K562 (cell line): ENCODE results near the gene SELENOO. TPM values are rescaled to one million over a fixed set of nuclear protein-coding genes. Genes with fewer than 3 reads are reported as not detected.

Source experiments
- CHD7 ChIP-seq: fragments of 200-600 bp; sonication (generic); IDR thresholded peaks from one replicate; pipeline ENCODE4 v1.6.1; 2012; ENCODE audit warnings: mild to moderate bottlenecking, low read depth, low read length, inconsistent platforms
- E2F6 ChIP-seq, 2 experiments: IDR thresholded peaks; 2 replicates each; pipeline ENCODE4 v1.6.1; 2011; ENCODE audit warnings: borderline replicate concordance in 1 of 2, control low read depth in 1 of 2, low read depth in 1 of 2, low read length in 1 of 2, mild to moderate bottlenecking in 1 of 2, mixed read lengths in 1 of 2, moderate library complexity in 1 of 2; ENCODE audit not compliant: insufficient read depth in 1 of 2, insufficient read length in 1 of 2, poor library complexity in 1 of 2, severe bottlenecking in 1 of 2; ENCODE audit errors: extremely low read depth in 1 of 2
- ERF ChIP-seq: fragments of 450-650 bp; formaldehyde crosslinking; IDR thresholded peaks from 2 replicates; pipeline ENCODE4 v1.4.0; 2020; ENCODE audit warnings: mild to moderate bottlenecking, mixed read lengths
- NFE2L1 ChIP-seq: fragments of 450-650 bp; IDR thresholded peaks from 2 replicates; pipeline ENCODE4 v1.6.1; 2016; ENCODE audit warnings: missing genetic modification characterization, low read depth, mild to moderate bottlenecking, missing compliant biosample characterization, moderate library complexity, borderline replicate concordance
- NFXL1 ChIP-seq: fragments of 450-650 bp; formaldehyde crosslinking; IDR thresholded peaks from 2 replicates; pipeline ENCODE4 v1.4.0; 2021; ENCODE audit warnings: mild to moderate bottlenecking
- POLR2AphosphoS2 ChIP-seq: IDR thresholded peaks from 2 replicates; pipeline ENCODE4 v1.6.1; 2012; ENCODE audit warnings: low read length, improper control_type of control experiment
- SIN3A ChIP-seq, 2 experiments: fragments of 150-350 bp in 1 of 2; IDR thresholded peaks; 2 replicates each; pipeline ENCODE4 v1.6.1; 2011 to 2016; ENCODE audit warnings: borderline replicate concordance in 2 of 2, low read depth in 2 of 2, low read length in 2 of 2, mild to moderate bottlenecking in 2 of 2, moderate library complexity in 2 of 2; ENCODE audit not compliant: control insufficient read depth in 1 of 2
- STAG1 ChIP-seq: sonication (generic); formaldehyde crosslinking; IDR thresholded peaks from 2 replicates; pipeline ENCODE4 v1.5.0; 2020; ENCODE audit warnings: missing genetic modification reagents, borderline replicate concordance
- STAT5B ChIP-seq: fragments of 250-450 bp; sonication (Bioruptor Pico); IDR thresholded peaks from 2 replicates; pipeline ENCODE4 v1.8.0; 2021; ENCODE audit warnings: mild to moderate bottlenecking, inconsistent platforms
- ZBED1 ChIP-seq: IDR thresholded peaks from 2 replicates; pipeline ENCODE4 v1.6.1; 2014
- ZC3H11A ChIP-seq: IDR thresholded peaks from 2 replicates; pipeline ENCODE4 v1.6.1; 2012; ENCODE audit warnings: low read depth, low read length, improper control_type of control experiment
- ZNF57 ChIP-seq: fragments of 450-650 bp; formaldehyde crosslinking; IDR thresholded peaks from 2 replicates; pipeline ENCODE4 v1.4.0; 2020; ENCODE audit warnings: mild to moderate bottlenecking, moderate library complexity
- ZNF740 ChIP-seq, 3 experiments: fragments of 200-800 bp in 1 of 3; sonication (Bioruptor generic) in 1 of 3; sonication (generic) in 1 of 3; formaldehyde crosslinking in 1 of 3; IDR thresholded peaks; 2 replicates each; pipeline versions ENCODE4 v1.6.1 to v1.8.0; 2016 to 2022; ENCODE audit warnings: mild to moderate bottlenecking in 2 of 3, missing compliant biosample characterization in 2 of 3, missing genetic modification characterization in 2 of 3, missing genetic modification reagents in 1 of 3
- polyA plus RNA-seq, 8 experiments: library from polyadenylated mRNA; depleted of rRNA in 4 of 8; stranded (reverse) in 5 of 8; unstranded in 3 of 8; fragments of >200 nt; fragmentation: Nextera tagmentation in 2 of 8; fragmentation: Illumina TruSeq in 1 of 8; extraction: Ambion mirVana in 2 of 8; extraction: Trizol in 1 of 8; gene quantifications; 2 replicates each; pipeline versions ENCODE4 v1.2.1 to v1.2.3, GENCODE V29; 2011 to 2014; ENCODE audit warnings: inconsistent platforms in 1 of 8, missing spikeins in 1 of 8
- total RNA-seq, 7 experiments: library from RNA; depleted of rRNA in 6 of 7; stranded (reverse); fragments of >200 nt in 6 of 7; fragmentation: Illumina TruSeq in 2 of 7; extraction: Trizol in 2 of 7; gene quantifications; 2 replicates each; pipeline versions ENCODE4 v1.2.1 to v1.2.3, GENCODE V29; 2011 to 2021; ENCODE audit warnings: low replicate concordance in 1 of 7

The SELENOO gene
- total and polyA plus RNA-seq, 9 of the 15 experiments (the other 6 are each of a cell fraction or from before 2014, with no cell fraction given) = 0.37 to 24.9 (median 8.3) TPM

GRCh38 chr22:50244420-50245213 lies 43.8 kb downstream of the SELENOO start, which contains the start of gene TUBGCP6 (continued):
- peak; percentile 55 to 87; a peak in 2 of 4 replicates for TF ChIP-seq SIN3A (IDR thresholded peaks at IDR 0.05; ENCODE audit: borderline replicate concordance in 2 of 2, control insufficient read depth in 1 of 2, low read depth in 2 of 2, low read length in 2 of 2)
- TF ChIP-seq E2F6 (IDR thresholded peaks at IDR 0.05; ENCODE audit: borderline replicate concordance in 1 of 2, extremely low read depth in 1 of 2, insufficient read depth in 1 of 2, insufficient read length in 1 of 2, low read depth in 1 of 2, low read length in 1 of 2, poor library complexity in 1 of 2, severe bottlenecking in 1 of 2) = peak in 1 of 2 experiments; percentile 26
- no peak for TF ChIP-seq ZNF57 (CRISPR knock-in tag)
- no peak for TF ChIP-seq NFE2L1 (tag)
- no peak for TF ChIP-seq STAT5B (CRISPR knock-in tag)
- no peak for TF ChIP-seq NFXL1 (CRISPR knock-in tag)
- no peak for TF ChIP-seq ZC3H11A
- no peak for TF ChIP-seq CHD7
- TF ChIP-seq ZNF740 (CRISPR knock-in tag; IDR thresholded peaks at IDR 0.05) = no peak
- no peak for TF ChIP-seq ZNF740 (tag; IDR thresholded peaks at IDR 0.05)
- TF ChIP-seq POLR2AphosphoS2 = peak; percentile 97
- no peak for TF ChIP-seq ZBED1
- no peak for TF ChIP-seq STAG1 (CRISPR knock-in tag)
- no peak for TF ChIP-seq ERF
